HEK293 (cell line): Measurements from ENCODE around the gene TMEM42.

Source experiments
- CTCF ChIA-PET: fragments of 350-600 bp; formaldehyde crosslinking; extraction: SDS; loops from one replicate; lab custom pipeline; 2021; ENCODE audit warnings: antibody characterized with exemption; lab: Yijun Ruan, JAX
- POLR2A ChIA-PET: fragments of 300-600 bp; formaldehyde crosslinking; extraction: SDS; loops from one replicate; lab custom pipeline; 2020; ENCODE audit warnings: antibody characterized with exemption, inconsistent platforms; lab: Yijun Ruan, JAX
- H3K27ac ChIP-seq: fragments of 200-500 bp; sonication (Bioruptor generic); 2 replicates; pipeline ENCODE4 v1.5.1; 2014; ENCODE audit warnings: low read depth, low read length, control low read depth, inconsistent platforms; ENCODE audit errors: extremely low read depth
- H3K36me3 ChIP-seq, 2 experiments: fragments of 200-500 bp in 1 of 2; sonication (Bioruptor generic) in 1 of 2; 1 replicate in 1 of 2; 2 replicates in 1 of 2; pipeline ENCODE4 v1.5.1; 2014 to 2017; ENCODE audit warnings: inconsistent platforms in 2 of 2, low read length in 2 of 2; ENCODE audit not compliant: control insufficient read depth in 2 of 2, insufficient read depth in 1 of 2
- H3K4me1 ChIP-seq: fragments of 200-500 bp; sonication (Bioruptor generic); 2 replicates; pipeline ENCODE4 v1.5.1; 2014; ENCODE audit warnings: mild to moderate bottlenecking, low read length, inconsistent platforms; ENCODE audit not compliant: control insufficient read depth, insufficient read depth
- H3K4me3 ChIP-seq: 2 replicates; pipeline ENCODE4 v1.5.1; 2011; ENCODE audit warnings: low read depth, mild to moderate bottlenecking, control low read depth, low read length, moderate library complexity
- H3K9me3 ChIP-seq: fragments of 200-500 bp; sonication (Bioruptor generic); 2 replicates; pipeline ENCODE4 v1.5.1; 2014; ENCODE audit warnings: low read depth, low read length, inconsistent platforms; ENCODE audit not compliant: control insufficient read depth, insufficient read depth
- BCL11A ChIP-seq: fragments of 450-650 bp; formaldehyde crosslinking; IDR thresholded peaks from 2 replicates; pipeline ENCODE4 v1.5.1; 2016; ENCODE audit warnings: low read depth, missing biosample characterization, missing genetic modification characterization
- OVOL3 ChIP-seq: fragments of 450-650 bp; formaldehyde crosslinking; IDR thresholded peaks from 2 replicates; pipeline ENCODE4 v1.5.1; 2016; ENCODE audit warnings: missing biosample characterization, missing genetic modification characterization
- SP3 ChIP-seq: fragments of 450-650 bp; formaldehyde crosslinking; IDR thresholded peaks from 2 replicates; pipeline ENCODE4 v1.5.1; 2016; ENCODE audit warnings: missing biosample characterization, missing genetic modification characterization
- ZBTB8A ChIP-seq: fragments of 450-650 bp; formaldehyde crosslinking; IDR thresholded peaks from 2 replicates; pipeline ENCODE4 v1.5.1; 2016; ENCODE audit warnings: missing biosample characterization, missing genetic modification characterization
- ZFP41 ChIP-seq: fragments of 450-650 bp; formaldehyde crosslinking; IDR thresholded peaks from 2 replicates; pipeline ENCODE4 v1.5.1; 2016; ENCODE audit warnings: missing biosample characterization, missing genetic modification characterization, borderline replicate concordance
- ZNF138 ChIP-seq: fragments of 450-650 bp; formaldehyde crosslinking; IDR thresholded peaks from 2 replicates; pipeline ENCODE4 v1.5.1; 2016; ENCODE audit warnings: missing biosample characterization, missing genetic modification characterization, borderline replicate concordance
- ZNF175 ChIP-seq: fragments of 450-650 bp; formaldehyde crosslinking; IDR thresholded peaks from 2 replicates; pipeline ENCODE4 v1.5.1; 2016; ENCODE audit warnings: missing biosample characterization, missing genetic modification characterization
- ZNF335 ChIP-seq: fragments of 450-650 bp; formaldehyde crosslinking; conservative IDR thresholded peaks from 2 replicates; pipeline ENCODE4 v1.5.1; 2016; ENCODE audit warnings: missing biosample characterization, missing genetic modification characterization
- ZNF416 ChIP-seq: fragments of 450-650 bp; formaldehyde crosslinking; IDR thresholded peaks from 2 replicates; pipeline ENCODE4 v1.5.1; 2016; ENCODE audit warnings: missing biosample characterization, missing genetic modification characterization
- ZNF548 ChIP-seq: fragments of 450-650 bp; formaldehyde crosslinking; IDR thresholded peaks from 2 replicates; pipeline ENCODE4 v1.5.1; 2016; ENCODE audit warnings: missing biosample characterization, missing genetic modification characterization
- ZNF555 ChIP-seq: fragments of 450-650 bp; formaldehyde crosslinking; conservative IDR thresholded peaks from 2 replicates; pipeline ENCODE4 v1.5.1; 2017; ENCODE audit warnings: missing biosample characterization, mild to moderate bottlenecking, missing genetic modification characterization, inconsistent platforms
- ZNF596 ChIP-seq: fragments of 450-650 bp; IDR thresholded peaks from 2 replicates; pipeline ENCODE4 v1.5.0; 2018; ENCODE audit warnings: missing biosample characterization, mild to moderate bottlenecking, missing genetic modification characterization, moderate library complexity
- ZNF600 ChIP-seq: fragments of 450-650 bp; formaldehyde crosslinking; IDR thresholded peaks from 2 replicates; pipeline ENCODE4 v1.5.1; 2016; ENCODE audit warnings: missing biosample characterization, missing genetic modification characterization
- ZNF610 ChIP-seq: fragments of 450-650 bp; formaldehyde crosslinking; IDR thresholded peaks from 2 replicates; pipeline ENCODE4 v1.5.1; 2016; ENCODE audit warnings: missing biosample characterization, missing genetic modification characterization, borderline replicate concordance
- ZNF623 ChIP-seq: fragments of 450-650 bp; formaldehyde crosslinking; IDR thresholded peaks from 2 replicates; pipeline ENCODE4 v1.5.1; 2016; ENCODE audit warnings: missing biosample characterization, missing genetic modification characterization
- ZNF626 ChIP-seq: fragments of 450-650 bp; sonication (Bioruptor Pico); formaldehyde crosslinking; IDR thresholded peaks from 2 replicates; pipeline ENCODE4 v1.5.1; 2018; ENCODE audit warnings: missing biosample characterization, missing genetic modification characterization, inconsistent platforms
- ZNF654 ChIP-seq: fragments of 450-650 bp; formaldehyde crosslinking; IDR thresholded peaks from 2 replicates; pipeline ENCODE4 v1.5.1; 2016; ENCODE audit warnings: low read depth, missing biosample characterization, missing genetic modification characterization
- ZNF660 ChIP-seq: fragments of 450-650 bp; IDR thresholded peaks from 2 replicates; pipeline ENCODE4 v1.5.1; 2018; ENCODE audit warnings: missing biosample characterization, mild to moderate bottlenecking, missing genetic modification characterization
- ZNF677 ChIP-seq: fragments of 450-650 bp; IDR thresholded peaks from 2 replicates; pipeline ENCODE4 v1.5.0; 2018; ENCODE audit warnings: missing biosample characterization, mild to moderate bottlenecking, missing genetic modification characterization, moderate library complexity
- ZNF76 ChIP-seq: fragments of 450-650 bp; formaldehyde crosslinking; IDR thresholded peaks from 2 replicates; pipeline ENCODE4; 2016; ENCODE audit warnings: low read depth, missing biosample characterization, missing genetic modification characterization, borderline replicate concordance
- ZNF792 ChIP-seq: fragments of 450-650 bp; formaldehyde crosslinking; IDR thresholded peaks from 2 replicates; pipeline ENCODE4 v1.5.1; 2016; ENCODE audit warnings: missing biosample characterization, missing genetic modification characterization
- TF ChIP-seq, protein P1 (sequence below): fragments of 450-650 bp; formaldehyde crosslinking; IDR thresholded peaks from 2 replicates; pipeline ENCODE4 v1.5.1; 2016; ENCODE audit warnings: missing biosample characterization, missing genetic modification characterization
- TF ChIP-seq, protein P2 (sequence below): fragments of 450-650 bp; formaldehyde crosslinking; IDR thresholded peaks from 2 replicates; pipeline ENCODE4 v1.5.1; 2016; ENCODE audit warnings: missing biosample characterization, missing genetic modification characterization, low read depth

TMEM42 gene

DNA sequence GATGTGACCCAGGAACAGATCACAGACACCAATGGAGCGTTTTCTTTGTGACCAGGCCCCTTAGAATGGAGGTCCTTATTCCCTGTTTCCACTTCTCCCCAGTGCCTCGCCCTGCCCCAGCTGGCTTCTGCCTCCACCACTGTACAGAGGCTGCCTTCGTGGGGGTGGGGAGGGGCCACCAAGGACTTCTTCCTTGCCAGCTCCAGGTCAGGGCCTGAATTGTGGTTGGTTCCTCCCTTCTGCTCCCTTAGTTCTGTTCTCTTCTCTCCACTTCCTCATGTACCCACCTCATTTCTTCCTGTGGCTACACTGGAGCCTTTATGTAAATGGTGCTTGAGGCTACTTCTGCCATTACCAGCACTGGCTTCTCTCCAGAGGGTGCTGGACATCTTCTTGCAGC is 29.1 kb downstream of the TMEM42 start (continued):
- TF ChIP-seq ZFP41 (tag by site-specific recombination): no peak
- TF ChIP-seq SP3 (tag by site-specific recombination): no peak
- TF ChIP-seq ZNF677 (tag by site-specific recombination): no peak
- TF ChIP-seq, protein P1, sequence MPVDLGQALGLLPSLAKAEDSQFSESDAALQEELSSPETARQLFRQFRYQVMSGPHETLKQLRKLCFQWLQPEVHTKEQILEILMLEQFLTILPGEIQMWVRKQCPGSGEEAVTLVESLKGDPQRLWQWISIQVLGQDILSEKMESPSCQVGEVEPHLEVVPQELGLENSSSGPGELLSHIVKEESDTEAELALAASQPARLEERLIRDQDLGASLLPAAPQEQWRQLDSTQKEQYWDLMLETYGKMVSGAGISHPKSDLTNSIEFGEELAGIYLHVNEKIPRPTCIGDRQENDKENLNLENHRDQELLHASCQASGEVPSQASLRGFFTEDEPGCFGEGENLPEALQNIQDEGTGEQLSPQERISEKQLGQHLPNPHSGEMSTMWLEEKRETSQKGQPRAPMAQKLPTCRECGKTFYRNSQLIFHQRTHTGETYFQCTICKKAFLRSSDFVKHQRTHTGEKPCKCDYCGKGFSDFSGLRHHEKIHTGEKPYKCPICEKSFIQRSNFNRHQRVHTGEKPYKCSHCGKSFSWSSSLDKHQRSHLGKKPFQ: no peak
- TF ChIP-seq ZNF175 (tag by site-specific recombination): no peak
- TF ChIP-seq ZNF654 (tag by site-specific recombination): no peak
- no peak for TF ChIP-seq ZNF76 (tag by site-specific recombination)
- TF ChIP-seq ZNF335 (tag by site-specific recombination): no peak
- no peak for TF ChIP-seq ZNF660 (tag by site-specific recombination)
- no peak for TF ChIP-seq BCL11A (tag by site-specific recombination)

DNA sequence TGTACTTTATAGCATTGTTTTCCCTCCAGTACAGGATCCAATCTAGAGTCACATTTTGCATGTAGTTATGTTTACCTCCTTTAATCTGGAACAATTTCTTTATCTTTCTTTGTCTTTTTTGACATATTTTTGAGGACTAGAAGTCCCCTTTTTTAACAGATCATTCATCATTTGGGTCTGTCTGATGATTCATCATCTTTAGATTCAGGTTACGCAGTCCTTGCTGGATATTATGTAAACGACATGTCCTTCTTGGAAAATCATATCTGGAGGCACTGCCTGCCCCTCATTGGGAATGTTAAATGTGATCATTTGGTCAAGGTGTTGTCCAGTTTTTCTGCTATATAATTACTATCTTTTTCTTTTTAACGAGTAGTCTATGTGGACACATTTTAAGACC is 31.0 kb downstream of the TMEM42 start:
- Histone ChIP-seq H3K36me3 (no peaks in the 10 kb centered on the region), H3K4me1 (no peaks in the 10 kb centered on the region), H3K9me3 (no peaks in the 10 kb centered on the region), H3K27ac (no peak overlapping the region), H3K4me3 (no peak overlapping the region)
- POLR2A ChIA-PET: no interaction called here
- CTCF ChIA-PET: no interaction called here
- TF ChIP-seq, protein P2, sequence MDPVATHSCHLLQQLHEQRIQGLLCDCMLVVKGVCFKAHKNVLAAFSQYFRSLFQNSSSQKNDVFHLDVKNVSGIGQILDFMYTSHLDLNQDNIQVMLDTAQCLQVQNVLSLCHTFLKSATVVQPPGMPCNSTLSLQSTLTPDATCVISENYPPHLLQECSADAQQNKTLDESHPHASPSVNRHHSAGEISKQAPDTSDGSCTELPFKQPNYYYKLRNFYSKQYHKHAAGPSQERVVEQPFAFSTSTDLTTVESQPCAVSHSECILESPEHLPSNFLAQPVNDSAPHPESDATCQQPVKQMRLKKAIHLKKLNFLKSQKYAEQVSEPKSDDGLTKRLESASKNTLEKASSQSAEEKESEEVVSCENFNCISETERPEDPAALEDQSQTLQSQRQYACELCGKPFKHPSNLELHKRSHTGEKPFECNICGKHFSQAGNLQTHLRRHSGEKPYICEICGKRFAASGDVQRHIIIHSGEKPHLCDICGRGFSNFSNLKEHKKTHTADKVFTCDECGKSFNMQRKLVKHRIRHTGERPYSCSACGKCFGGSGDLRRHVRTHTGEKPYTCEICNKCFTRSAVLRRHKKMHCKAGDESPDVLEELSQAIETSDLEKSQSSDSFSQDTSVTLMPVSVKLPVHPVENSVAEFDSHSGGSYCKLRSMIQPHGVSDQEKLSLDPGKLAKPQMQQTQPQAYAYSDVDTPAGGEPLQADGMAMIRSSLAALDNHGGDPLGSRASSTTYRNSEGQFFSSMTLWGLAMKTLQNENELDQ (tag by site-specific recombination): no peak
- no peak for TF ChIP-seq ZNF626 (tag by site-specific recombination)

DNA sequence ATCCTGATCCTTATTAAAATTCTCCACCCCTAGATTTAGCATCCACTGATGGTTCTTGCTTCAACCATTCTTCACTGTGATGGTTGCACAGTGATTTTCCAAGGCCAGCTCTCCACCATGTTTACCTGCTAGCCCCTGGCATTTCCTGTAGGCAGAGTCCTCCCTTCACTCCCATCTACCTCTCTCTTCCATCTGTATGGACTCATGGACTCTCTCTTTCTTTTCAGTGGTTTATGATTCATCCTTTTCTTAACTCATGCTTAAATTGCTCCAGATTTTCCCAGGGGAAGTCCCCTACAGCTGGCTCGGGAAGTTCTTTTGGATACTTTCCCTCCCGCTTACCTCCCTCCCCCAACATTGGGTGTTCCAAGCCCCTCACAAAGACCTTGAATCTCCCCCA is 31.4 kb downstream of the TMEM42 start:
- H3K4me3 ChIP-seq: no peak overlapping the region
- no peak for TF ChIP-seq OVOL3 (tag by site-specific recombination)
- TF ChIP-seq ZBTB8A (tag by site-specific recombination): no peak
- TF ChIP-seq ZNF548 (tag by site-specific recombination): no peak
- no peak for TF ChIP-seq ZNF600 (tag by site-specific recombination)
- TF ChIP-seq ZNF792 (tag by site-specific recombination): no peak
- TF ChIP-seq ZNF416 (tag by site-specific recombination): no peak
- TF ChIP-seq ZNF138 (tag by site-specific recombination): no peak
- no peak for TF ChIP-seq ZNF555 (tag by site-specific recombination)
- TF ChIP-seq ZNF623 (tag by site-specific recombination): no peak
- TF ChIP-seq ZNF596 (tag by site-specific recombination): no peak
- TF ChIP-seq ZNF610 (tag by site-specific recombination): no peak
- H3K9me3 ChIP-seq: no peaks in the 10 kb centered on the region
- POLR2A ChIA-PET: no interaction called here
- H3K27ac ChIP-seq: no peak overlapping the region
- no peaks in the 10 kb centered on the region for H3K4me1 ChIP-seq
- H3K36me3 ChIP-seq: no peaks in the 10 kb centered on the region
- CTCF ChIA-PET: no interaction called here
